ENCODE results near the gene NPM1.
"Not testable (repeated sequence)": the region's sequence is repeated elsewhere in the genome, so short reads cannot be mapped to it uniquely, and the experiment has no call there.

NPM1 gene

DNA sequence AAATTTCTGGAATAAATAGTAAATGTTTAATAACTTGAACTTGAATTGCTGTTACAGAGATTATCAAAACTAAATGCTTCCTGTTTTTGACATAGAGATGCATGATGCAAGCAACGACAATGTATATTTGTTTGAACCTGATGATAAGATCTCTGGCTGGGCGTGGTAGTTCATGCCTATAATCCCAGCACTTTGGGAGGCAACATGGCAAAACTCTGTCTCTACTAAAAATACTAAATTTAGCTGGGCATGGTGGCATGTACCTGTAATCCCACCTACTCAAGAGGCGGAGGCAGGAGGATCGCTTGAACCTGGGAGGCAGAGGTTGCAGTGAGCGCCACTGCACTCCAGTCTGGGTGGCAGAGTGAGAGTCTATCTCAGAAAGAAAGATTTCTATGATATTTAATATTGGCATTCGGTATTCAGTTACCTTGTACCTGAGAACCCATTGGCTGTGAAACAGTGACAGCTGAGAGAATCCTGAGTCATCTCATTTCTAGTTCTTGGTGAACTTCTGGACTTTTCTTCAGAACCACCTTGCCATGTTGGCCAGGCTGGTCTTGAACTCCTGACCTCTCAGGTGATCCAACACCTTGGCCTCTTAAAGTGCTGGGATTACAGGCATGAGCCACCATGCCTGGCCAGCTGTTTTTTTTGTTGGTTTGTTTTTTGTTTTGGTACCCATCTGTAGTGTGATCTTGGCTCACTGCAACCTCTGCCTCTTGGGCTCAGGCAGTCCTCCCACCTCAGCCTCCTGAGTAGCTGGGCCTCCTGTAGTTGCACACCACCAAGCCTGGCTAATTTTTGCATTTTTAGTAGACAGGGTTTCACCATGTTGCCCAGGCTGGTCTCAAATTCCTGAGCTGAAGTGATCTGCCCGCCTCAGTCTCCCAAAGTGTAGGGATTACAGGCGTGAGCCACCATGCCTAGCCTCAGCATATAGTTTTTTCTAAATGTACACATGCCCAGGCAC is 21.8 kb downstream of the NPM1 start:
- no peak for DNase-seq (ENCODE audit: low read depth, low spot score)
- ChIA-PET CTCF (interaction anchor here (0.8 to 6.4 kb wide), 3 partner anchors 9 to 16 kb away, joined by 3 to 37 read pairs (median 3); partner anchors contain the start of gene FGF18), POLR2A (interaction anchor here (1.2 kb wide), 1 partner anchor 21 kb away, joined by 5 read pairs; the partner anchor contains the start of gene NPM1)
- TF ChIP-seq, protein P1, sequence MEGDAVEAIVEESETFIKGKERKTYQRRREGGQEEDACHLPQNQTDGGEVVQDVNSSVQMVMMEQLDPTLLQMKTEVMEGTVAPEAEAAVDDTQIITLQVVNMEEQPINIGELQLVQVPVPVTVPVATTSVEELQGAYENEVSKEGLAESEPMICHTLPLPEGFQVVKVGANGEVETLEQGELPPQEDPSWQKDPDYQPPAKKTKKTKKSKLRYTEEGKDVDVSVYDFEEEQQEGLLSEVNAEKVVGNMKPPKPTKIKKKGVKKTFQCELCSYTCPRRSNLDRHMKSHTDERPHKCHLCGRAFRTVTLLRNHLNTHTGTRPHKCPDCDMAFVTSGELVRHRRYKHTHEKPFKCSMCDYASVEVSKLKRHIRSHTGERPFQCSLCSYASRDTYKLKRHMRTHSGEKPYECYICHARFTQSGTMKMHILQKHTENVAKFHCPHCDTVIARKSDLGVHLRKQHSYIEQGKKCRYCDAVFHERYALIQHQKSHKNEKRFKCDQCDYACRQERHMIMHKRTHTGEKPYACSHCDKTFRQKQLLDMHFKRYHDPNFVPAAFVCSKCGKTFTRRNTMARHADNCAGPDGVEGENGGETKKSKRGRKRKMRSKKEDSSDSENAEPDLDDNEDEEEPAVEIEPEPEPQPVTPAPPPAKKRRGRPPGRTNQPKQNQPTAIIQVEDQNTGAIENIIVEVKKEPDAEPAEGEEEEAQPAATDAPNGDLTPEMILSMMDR (IDR thresholded peaks at IDR 0.05; ENCODE audit: insufficient read depth, low read length, missing control alignments) = no peak
- H3K4me3 ChIP-seq (ENCODE audit: low read depth, low read length) = no peak overlapping the region

GRCh38 chr5:171410181-171410580 is 22.5 kb downstream of the NPM1 start:
- no peak for DNase-seq (ENCODE audit: low read depth, low spot score)
- CTCF ChIA-PET = interaction anchor here (0.8 to 6.4 kb wide), 4 partner anchors 9 to 498 kb away, joined by 3 to 37 read pairs (median 5); partner anchors contain the start of gene FGF18
- TF ChIP-seq, protein P1 (IDR thresholded peaks at IDR 0.05; ENCODE audit: insufficient read depth, low read length, missing control alignments) = no peak
- no peak overlapping the region for H3K4me3 ChIP-seq (ENCODE audit: low read depth, low read length)
- POLR2A ChIA-PET = no interaction called here

DNA sequence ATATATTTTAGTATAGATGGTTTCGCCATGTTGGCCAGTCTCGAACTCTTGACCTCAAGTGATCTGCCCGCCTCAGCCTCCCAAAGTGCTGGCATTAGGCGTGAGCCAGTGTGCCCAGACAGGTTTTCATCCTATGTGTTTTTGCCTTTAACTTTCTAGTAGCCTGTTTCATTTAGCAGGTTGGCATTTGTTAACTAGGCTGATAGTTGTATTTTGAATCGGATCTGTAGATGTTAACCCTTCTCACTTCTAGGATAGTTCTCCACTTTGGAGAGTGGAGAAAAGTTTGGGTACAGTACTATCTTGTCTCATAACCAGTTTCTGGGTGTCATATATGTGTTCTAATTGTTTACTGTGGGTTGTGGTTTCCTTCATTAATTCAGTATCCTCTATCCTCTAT is 24.5 kb downstream of the NPM1 start:
- ChIA-PET POLR2A (no interaction called here), CTCF (interaction anchor here (1.5 kb wide), 1 partner anchor 11 kb away, joined by 7 read pairs; no protein-coding TSS in a partner anchor)
- H3K4me3 ChIP-seq (ENCODE audit: low read depth, low read length) = no peak overlapping the region
- no peak for DNase-seq (ENCODE audit: low read depth, low spot score)
- TF ChIP-seq, protein P1 (IDR thresholded peaks at IDR 0.05; ENCODE audit: insufficient read depth, low read length, missing control alignments) = no peak

GRCh38 chr5:171413153-171413910 is 25.7 kb downstream of the NPM1 start:
- ChIA-PET POLR2A (interaction anchor here (0.5 to 0.6 kb wide), 2 partner anchors 107 to 623 kb away, joined by 3 to 4 read pairs; no protein-coding TSS in a partner anchor), CTCF (interaction anchor here (0.6 to 1.5 kb wide), 6 partner anchors 9 to 782 kb away, joined by 3 to 7 read pairs (median 3); no protein-coding TSS in a partner anchor)
- DNase-seq (ENCODE audit: low read depth, low spot score) = no peak
- TF ChIP-seq, protein P1 (IDR thresholded peaks at IDR 0.05; ENCODE audit: insufficient read depth, low read length, missing control alignments) = no peak
- H3K4me3 ChIP-seq (ENCODE audit: low read depth, low read length) = no peak overlapping the region

GRCh38 chr5:171413993-171414392 is 26.3 kb downstream of the NPM1 start:
- H3K4me3 ChIP-seq (ENCODE audit: low read depth, low read length); DNase-seq (ENCODE audit: low read depth, low spot score): not testable (repeated sequence)
- CTCF ChIA-PET = interaction anchor here (0.6 to 2.9 kb wide), 8 partner anchors 9 to 781 kb away, joined by 3 to 29 read pairs (median 3); no protein-coding TSS in a partner anchor
- POLR2A ChIA-PET = interaction anchor here (0.5 to 0.6 kb wide), 2 partner anchors 106 to 622 kb away, joined by 3 to 4 read pairs; no protein-coding TSS in a partner anchor

GRCh38 chr5:171415115-171415730 is 27.6 kb downstream of the NPM1 start:
- TF ChIP-seq, protein P1 (IDR thresholded peaks at IDR 0.05; ENCODE audit: insufficient read depth, low read length, missing control alignments) = no peak
- no peak for DNase-seq (ENCODE audit: low read depth, low spot score)
- no peak overlapping the region for H3K4me3 ChIP-seq (ENCODE audit: low read depth, low read length)
- ChIA-PET CTCF (interaction anchor here (1.0 to 2.9 kb wide), 4 partner anchors 15 to 496 kb away, joined by 3 to 29 read pairs (median 6); no protein-coding TSS in a partner anchor), POLR2A (interaction anchor here (0.7 kb wide), 2 partner anchors 110 to 286 kb away, joined by 3 read pairs; no protein-coding TSS in a partner anchor)
